Measurements from ENCODE around the gene PIK3C2G. TPM values are rescaled to one million over a fixed set of nuclear protein-coding genes. Genes with fewer than 3 reads are reported as not detected.

Gene PIK3C2G
- total RNA-seq, 1 experiment from 2014 or later = not detected

DNA sequence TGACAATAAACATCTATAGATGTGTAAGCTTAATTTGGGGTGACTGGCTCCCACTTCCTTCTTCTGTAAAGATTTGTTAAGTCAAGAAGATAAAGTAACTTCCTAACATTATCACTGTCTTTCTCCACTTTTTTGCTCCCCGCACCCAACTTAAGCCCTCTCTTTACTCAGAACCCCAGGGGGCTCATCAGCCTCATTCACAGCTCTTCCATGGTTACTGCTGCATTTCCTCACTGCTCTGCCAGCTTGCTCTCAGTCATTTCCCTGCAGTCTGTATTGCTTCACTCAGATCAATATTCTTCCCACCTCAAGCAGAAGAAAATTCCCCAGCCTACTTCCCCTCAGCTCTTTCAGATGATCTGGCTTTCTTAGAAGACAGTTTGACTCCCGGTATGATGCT is 102.0 kb downstream of the PIK3C2G start:
- BruUV-seq (replicated peaks) = no TSS peak
- ATAC-seq (no peak), DNase-seq (no peak)
- no peaks in the 10 kb centered on the region for H3K36me3 ChIP-seq (ENCODE audit: low read depth, low read length)
- H3F3A ChIP-seq (ENCODE audit: low read length, unreplicated experiment) = no peaks in the 10 kb centered on the region
- H3K9ac ChIP-seq (ENCODE audit: low read length) = no peak overlapping the region
- H4K20me1 ChIP-seq (ENCODE audit: low read length) = no peaks in the 10 kb centered on the region
- no peak overlapping the region for H3K27ac ChIP-seq (ENCODE audit: low read length)
- no peaks in the 10 kb centered on the region for H3K9me2 ChIP-seq (replicated peaks; ENCODE audit: low read length)
- ChIA-PET CTCF (no interaction called here), POLR2A (ENCODE audit: unreplicated experiment) (no interaction called here)
- no peaks in the 10 kb centered on the region for H3K4me1 ChIP-seq (ENCODE audit: insufficient read depth, low read length)
- intact Hi-C loops (cut with micrococcal nuclease) = no loop called here
- no peak for TF ChIP-seq EZH2 (IDR thresholded peaks at IDR 0.05; ENCODE audit: low read length, unreplicated experiment)
- TF ChIP-seq EZH2phosphoT487 (IDR thresholded peaks at IDR 0.05; ENCODE audit: borderline replicate concordance, low read length) = no peak
- no peak for TF ChIP-seq CTCF (conservative IDR thresholded peaks at IDR 0.05; ENCODE audit: low read depth, low read length)
- H3K27me3 ChIP-seq (ENCODE audit: low read length) = no peaks in the 10 kb centered on the region
- H2AFZ ChIP-seq (ENCODE audit: low read length) = no peak overlapping the region
- no peak overlapping the region for H3K4me3 ChIP-seq (ENCODE audit: low read length)
- H3K4me2 ChIP-seq (ENCODE audit: low read length) = no peak overlapping the region
- H3K9me3 ChIP-seq (ENCODE audit: low read length) = no peaks in the 10 kb centered on the region
- no peaks in the 10 kb centered on the region for H3K79me2 ChIP-seq (ENCODE audit: low read length)

- no peaks in the 10 kb centered on the region for H3K9me2 ChIP-seq (replicated peaks; ENCODE audit: low read length)
- BruUV-seq (replicated peaks) = no TSS peak
- POLR2A ChIA-PET (ENCODE audit: unreplicated experiment) = no interaction called here
- CTCF ChIA-PET = no interaction called here
- H3K9me3 ChIP-seq (ENCODE audit: low read length) = no peaks in the 10 kb centered on the region
- ATAC-seq = no peak
- H3K27ac ChIP-seq (ENCODE audit: low read length) = no peak overlapping the region
- DNase-seq = no peak
- no peak overlapping the region for H3K9ac ChIP-seq (ENCODE audit: low read length)
- H3K4me2 ChIP-seq (ENCODE audit: low read length) = no peak overlapping the region
- no peaks in the 10 kb centered on the region for H3K79me2 ChIP-seq (ENCODE audit: low read length)
- H3K27me3 ChIP-seq (ENCODE audit: low read length) = no peaks in the 10 kb centered on the region
- H4K20me1 ChIP-seq (ENCODE audit: low read length) = no peaks in the 10 kb centered on the region
- H3K4me1 ChIP-seq (ENCODE audit: insufficient read depth, low read length) = no peaks in the 10 kb centered on the region
- H3K36me3 ChIP-seq (ENCODE audit: low read depth, low read length) = no peaks in the 10 kb centered on the region
- no peak overlapping the region for H2AFZ ChIP-seq (ENCODE audit: low read length)
- TF ChIP-seq CTCF (conservative IDR thresholded peaks at IDR 0.05; ENCODE audit: low read depth, low read length) = no peak
- TF ChIP-seq EZH2phosphoT487 (IDR thresholded peaks at IDR 0.05; ENCODE audit: borderline replicate concordance, low read length) = no peak
- TF ChIP-seq EZH2 (IDR thresholded peaks at IDR 0.05; ENCODE audit: low read length, unreplicated experiment) = no peak
- H3K4me3 ChIP-seq (ENCODE audit: low read length) = no peak overlapping the region
- no peaks in the 10 kb centered on the region for H3F3A ChIP-seq (ENCODE audit: low read length, unreplicated experiment)
- intact Hi-C loops (cut with micrococcal nuclease) = no loop called here
These were observed 107.3 kb downstream of the PIK3C2G start for GRCh38 chr12:18368594-18368993.

- no peaks in the 10 kb centered on the region for H3K79me2 ChIP-seq (ENCODE audit: low read length)
- TF ChIP-seq EZH2 (IDR thresholded peaks at IDR 0.05; ENCODE audit: low read length, unreplicated experiment) (no peak), EZH2phosphoT487 (IDR thresholded peaks at IDR 0.05; ENCODE audit: borderline replicate concordance, low read length) (no peak), CTCF (conservative IDR thresholded peaks at IDR 0.05; ENCODE audit: low read depth, low read length) (no peak)
- no peaks in the 10 kb centered on the region for H3K36me3 ChIP-seq (ENCODE audit: low read depth, low read length)
- H3K27me3 ChIP-seq (ENCODE audit: low read length) = no peaks in the 10 kb centered on the region
- H3K4me3 ChIP-seq (ENCODE audit: low read length) = no peak overlapping the region
- POLR2A ChIA-PET (ENCODE audit: unreplicated experiment) = no interaction called here
- intact Hi-C loops (cut with micrococcal nuclease) = no loop called here
- BruUV-seq (replicated peaks) = no TSS peak
- no peaks in the 10 kb centered on the region for H4K20me1 ChIP-seq (ENCODE audit: low read length)
- DNase-seq = no peak
- no peak overlapping the region for H3K27ac ChIP-seq (ENCODE audit: low read length)
- H2AFZ ChIP-seq (ENCODE audit: low read length) = no peak overlapping the region
- no peak overlapping the region for H3K4me2 ChIP-seq (ENCODE audit: low read length)
- H3K9me2 ChIP-seq (replicated peaks; ENCODE audit: low read length) = no peaks in the 10 kb centered on the region
- no peaks in the 10 kb centered on the region for H3F3A ChIP-seq (ENCODE audit: low read length, unreplicated experiment)
- H3K9me3 ChIP-seq (ENCODE audit: low read length) = no peaks in the 10 kb centered on the region
- H3K4me1 ChIP-seq (ENCODE audit: insufficient read depth, low read length) = no peaks in the 10 kb centered on the region
- no peak for ATAC-seq
- CTCF ChIA-PET = no interaction called here
- no peak overlapping the region for H3K9ac ChIP-seq (ENCODE audit: low read length)
These were observed 111.9 kb downstream of the PIK3C2G start for GRCh38 chr12:18373181-18373580.

Measured in PC-3 (cell line).